T-helper 1 cell treated with Interleukin-12 subunit alpha and Interleukin-12 subunit beta and Interleukin-4 antibody, amounts not matched to agents 30 μg/mL and 1 μg/mL, for 36 hours (primary cell): ENCODE measurements around the gene DIP2B.
A peak's percentile ranks its signal among the peaks of the same experiment; 100 is the strongest.

Experiments
- H3K27ac Mint-ChIP-seq: one replicate; pipeline ENCODE4 v1.8.0; 2021; ENCODE audit warnings: mild to moderate bottlenecking, mixed read lengths
- H3K27me3 Mint-ChIP-seq: one replicate; pipeline ENCODE4 v1.8.0; 2021; ENCODE audit warnings: low read depth, mixed read lengths
- H3K36me3 Mint-ChIP-seq: one replicate; pipeline ENCODE4 v1.8.0; 2021; ENCODE audit warnings: low read depth, mixed read lengths
- H3K4me1 Mint-ChIP-seq: one replicate; pipeline ENCODE4 v1.8.0; 2021; ENCODE audit warnings: low read depth, mixed read lengths
- H3K4me3 Mint-ChIP-seq: one replicate; pipeline ENCODE4 v1.8.0; 2021; ENCODE audit warnings: mild to moderate bottlenecking, moderate library complexity, mixed read lengths
- H3K9me3 Mint-ChIP-seq: one replicate; pipeline ENCODE4 v1.8.0; 2021; ENCODE audit warnings: mixed read lengths

The DIP2B gene

GRCh38 chr12:50655374-50655921, 150.7 kb downstream of the DIP2B start:
- Mint-ChIP-seq H3K4me1 (peaks cover 6% of the 10 kb centered on the region), H3K36me3 (peaks cover 2% of the 10 kb centered on the region), H3K27ac (no peak overlapping the region), H3K9me3 (no peaks in the 10 kb centered on the region), H3K27me3 (no peaks in the 10 kb centered on the region), H3K4me3 (no peak overlapping the region)

GRCh38 chr12:50659260-50659659, 154.5 kb downstream of the DIP2B start:
- Mint-ChIP-seq H3K27me3 (no peaks in the 10 kb centered on the region), H3K27ac (no peak overlapping the region), H3K4me3 (no peak overlapping the region), H3K4me1 (peaks cover 3% of the 10 kb centered on the region), H3K9me3 (no peaks in the 10 kb centered on the region), H3K36me3 (peaks cover 2% of the 10 kb centered on the region)

- Mint-ChIP-seq H3K4me3 (no peak overlapping the region), H3K9me3 (no peaks in the 10 kb centered on the region), H3K27me3 (no peaks in the 10 kb centered on the region)
Measured at GRCh38 chr12:50659690-50660424, 155.1 kb downstream of the DIP2B start.

GRCh38 chr12:50660425-50660822, 155.6 kb downstream of the DIP2B start:
- H3K4me3 Mint-ChIP-seq, result no peak overlapping the region
- H3K36me3 Mint-ChIP-seq, result peaks cover 2% of the 10 kb centered on the region
- no peaks in the 10 kb centered on the region for H3K4me1 Mint-ChIP-seq
- no peaks in the 10 kb centered on the region for H3K9me3 Mint-ChIP-seq
- H3K27ac Mint-ChIP-seq, result no peak overlapping the region
- H3K27me3 Mint-ChIP-seq, result no peaks in the 10 kb centered on the region

More at GRCh38 chr12:50659690-50660424, 155.1 kb downstream of the DIP2B start:
- Mint-ChIP-seq H3K36me3 (peaks cover 2% of the 10 kb centered on the region), H3K27ac (no peak overlapping the region), H3K4me1 (peaks cover 1% of the 10 kb centered on the region)

GRCh38 chr12:50661300-50662115, 156.7 kb downstream of the DIP2B start:
- Mint-ChIP-seq H3K36me3 (peaks cover 2% of the 10 kb centered on the region), H3K4me3 (no peak overlapping the region), H3K27ac (peak overlapping the region; percentile 56), H3K9me3 (no peaks in the 10 kb centered on the region), H3K4me1 (no peaks in the 10 kb centered on the region), H3K27me3 (no peaks in the 10 kb centered on the region)

- no peaks in the 10 kb centered on the region for H3K4me1 Mint-ChIP-seq
- peaks cover 2% of the 10 kb centered on the region for H3K36me3 Mint-ChIP-seq
- no peak overlapping the region for H3K4me3 Mint-ChIP-seq
- no peak overlapping the region for H3K27ac Mint-ChIP-seq
- H3K27me3 Mint-ChIP-seq, result no peaks in the 10 kb centered on the region
- H3K9me3 Mint-ChIP-seq, result no peaks in the 10 kb centered on the region
Measured at GRCh38 chr12:50662116-50662510, 157.3 kb downstream of the DIP2B start.

GRCh38 chr12:50665170-50665569, 160.4 kb downstream of the DIP2B start:
- Mint-ChIP-seq H3K4me3 (no peak overlapping the region), H3K4me1 (peaks cover 2% of the 10 kb centered on the region), H3K27me3 (no peaks in the 10 kb centered on the region), H3K36me3 (no peaks in the 10 kb centered on the region), H3K27ac (no peak overlapping the region), H3K9me3 (no peaks in the 10 kb centered on the region)

GRCh38 chr12:50665609-50666008, 160.8 kb downstream of the DIP2B start:
- Mint-ChIP-seq H3K27ac (no peak overlapping the region), H3K4me3 (no peak overlapping the region), H3K4me1 (peaks cover 2% of the 10 kb centered on the region), H3K9me3 (no peaks in the 10 kb centered on the region), H3K27me3 (no peaks in the 10 kb centered on the region), H3K36me3 (peaks cover 1% of the 10 kb centered on the region)

- no peak overlapping the region for H3K27ac Mint-ChIP-seq
- no peaks in the 10 kb centered on the region for H3K9me3 Mint-ChIP-seq
- H3K4me3 Mint-ChIP-seq, result no peak overlapping the region
- H3K36me3 Mint-ChIP-seq, result peaks cover 2% of the 10 kb centered on the region
- no peaks in the 10 kb centered on the region for H3K27me3 Mint-ChIP-seq
- peaks cover 2% of the 10 kb centered on the region for H3K4me1 Mint-ChIP-seq
Measured at GRCh38 chr12:50666023-50666422, 161.2 kb downstream of the DIP2B start.

- Mint-ChIP-seq H3K27ac (no peak overlapping the region), H3K4me1 (peaks cover 2% of the 10 kb centered on the region), H3K27me3 (no peaks in the 10 kb centered on the region), H3K4me3 (no peak overlapping the region), H3K36me3 (peaks cover 26% of the 10 kb centered on the region), H3K9me3 (no peaks in the 10 kb centered on the region)
Measured at GRCh38 chr12:50672158-50672557, 167.4 kb downstream of the DIP2B start.

- Mint-ChIP-seq H3K36me3 (peaks cover 41% of the 10 kb centered on the region), H3K27me3 (no peaks in the 10 kb centered on the region), H3K4me1 (no peaks in the 10 kb centered on the region), H3K4me3 (no peak overlapping the region), H3K9me3 (no peaks in the 10 kb centered on the region), H3K27ac (no peak overlapping the region)
Measured at GRCh38 chr12:50676756-50677155, 172.0 kb downstream of the DIP2B start.

- Mint-ChIP-seq H3K4me3 (no peak overlapping the region), H3K27ac (no peak overlapping the region), H3K4me1 (no peaks in the 10 kb centered on the region), H3K9me3 (no peaks in the 10 kb centered on the region), H3K36me3 (peaks cover 43% of the 10 kb centered on the region), H3K27me3 (no peaks in the 10 kb centered on the region)
Measured at GRCh38 chr12:50677858-50678257, 173.1 kb downstream of the DIP2B start.

- H3K27ac Mint-ChIP-seq, result no peak overlapping the region
- peaks cover 43% of the 10 kb centered on the region for H3K36me3 Mint-ChIP-seq
- H3K4me3 Mint-ChIP-seq, result no peak overlapping the region
- no peaks in the 10 kb centered on the region for H3K9me3 Mint-ChIP-seq
- no peaks in the 10 kb centered on the region for H3K27me3 Mint-ChIP-seq
- H3K4me1 Mint-ChIP-seq, result no peaks in the 10 kb centered on the region
Measured at GRCh38 chr12:50678650-50679365, 174.0 kb downstream of the DIP2B start.

- Mint-ChIP-seq H3K9me3 (no peaks in the 10 kb centered on the region), H3K4me1 (no peaks in the 10 kb centered on the region), H3K36me3 (peaks cover 38% of the 10 kb centered on the region), H3K27ac (no peak overlapping the region), H3K27me3 (no peaks in the 10 kb centered on the region), H3K4me3 (no peak overlapping the region)
Measured at GRCh38 chr12:50679612-50680011, 174.8 kb downstream of the DIP2B start.
